GM03348 (cell line): ENCODE measurements around the gene COBLL1.
A peak's percentile ranks its signal among the peaks of the same experiment; 100 is the strongest.
"Not testable (repeated sequence)": the region's sequence is repeated elsewhere in the genome, so short reads cannot be mapped to it uniquely, and the experiment has no call there.

Experiments
- DNase-seq: peaks from one replicate; pipeline ENCODE4 v3.0.0; 2012; ENCODE audit warnings: low spot score

The COBLL1 gene

GRCh38 chr2:164717000-164717803 is 124.4 kb downstream of the COBLL1 start:
- peak; percentile 21 for DNase-seq

DNA sequence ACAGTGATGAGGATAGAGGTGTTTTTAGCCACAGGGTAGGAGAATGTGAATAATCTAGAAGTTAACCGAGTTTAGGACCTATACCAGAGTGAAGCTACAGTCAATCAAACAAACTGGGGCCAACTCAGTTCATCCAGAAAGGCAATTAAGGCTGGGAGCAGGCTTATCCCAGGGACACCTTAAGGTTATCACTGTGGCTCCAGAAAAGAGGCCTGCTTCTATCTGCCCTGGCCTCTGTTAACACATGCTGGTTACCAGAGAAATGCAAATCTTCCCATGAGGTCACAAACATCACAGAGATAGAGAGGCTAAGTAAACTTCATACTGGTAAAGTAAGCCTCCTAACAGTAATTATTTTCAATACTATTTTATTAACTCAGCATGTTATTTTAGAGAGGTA is 127.2 kb downstream of the COBLL1 start:
- no peak for DNase-seq

DNA sequence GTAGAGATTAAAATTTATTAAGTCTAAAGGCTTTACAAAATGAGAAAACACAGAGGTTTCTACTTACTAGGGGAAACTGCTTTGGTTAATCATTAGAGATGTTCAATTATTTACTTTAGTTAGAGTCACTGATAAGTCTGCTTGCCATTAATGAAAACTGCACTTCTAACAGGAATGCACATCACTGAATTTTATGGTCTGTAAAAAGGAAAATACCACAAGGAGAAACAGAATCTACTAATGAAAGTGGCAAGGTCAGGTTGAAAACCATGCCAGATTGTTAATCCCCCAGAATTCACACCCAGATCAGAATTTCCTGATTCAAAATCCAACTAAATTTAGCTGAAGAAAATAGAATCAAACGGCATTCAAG is 129.9 kb downstream of the COBLL1 start:
- DNase-seq = no peak

DNA sequence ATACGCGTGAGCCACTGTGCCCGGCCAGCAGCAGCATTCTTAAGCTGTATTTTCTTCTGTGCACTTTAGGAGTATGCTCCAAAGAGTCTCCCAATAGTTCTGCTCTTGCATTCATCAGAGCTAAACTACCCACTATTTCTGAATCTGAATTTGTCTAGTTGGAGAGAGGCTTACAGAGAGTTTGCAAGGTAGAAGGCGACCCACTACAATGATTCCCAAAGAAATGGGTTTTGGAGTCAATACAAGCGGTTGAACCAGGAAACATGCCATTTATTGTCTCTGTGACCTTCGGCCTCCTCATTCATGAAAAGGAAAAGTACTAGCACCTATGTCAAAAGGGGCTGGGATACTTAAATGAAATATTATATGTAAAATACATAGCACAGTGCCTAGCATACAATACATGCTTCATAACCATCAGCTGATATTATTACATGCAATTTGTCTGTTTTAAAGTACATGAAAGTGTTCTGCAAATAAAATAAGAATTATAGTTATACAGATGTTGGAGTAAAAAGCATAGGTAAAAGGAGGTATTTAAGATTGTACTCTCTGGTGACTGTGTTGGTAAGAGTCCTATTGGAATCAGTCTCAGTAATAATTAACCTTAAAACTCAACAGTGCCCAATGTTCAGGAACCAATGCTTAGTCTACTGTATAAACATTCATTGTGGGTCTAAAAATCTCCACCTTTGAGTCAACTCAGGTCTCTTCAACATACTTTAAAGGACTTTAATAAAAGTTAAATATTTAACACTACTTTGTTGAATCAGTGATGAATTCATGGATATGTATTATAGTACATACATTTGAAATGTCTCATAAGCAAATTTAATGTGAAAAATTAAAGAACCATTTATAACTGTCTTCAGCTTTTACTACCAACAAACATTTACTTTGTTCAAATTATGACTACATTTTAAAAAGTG is 130.5 kb downstream of the COBLL1 start:
- DNase-seq = no peak

DNA sequence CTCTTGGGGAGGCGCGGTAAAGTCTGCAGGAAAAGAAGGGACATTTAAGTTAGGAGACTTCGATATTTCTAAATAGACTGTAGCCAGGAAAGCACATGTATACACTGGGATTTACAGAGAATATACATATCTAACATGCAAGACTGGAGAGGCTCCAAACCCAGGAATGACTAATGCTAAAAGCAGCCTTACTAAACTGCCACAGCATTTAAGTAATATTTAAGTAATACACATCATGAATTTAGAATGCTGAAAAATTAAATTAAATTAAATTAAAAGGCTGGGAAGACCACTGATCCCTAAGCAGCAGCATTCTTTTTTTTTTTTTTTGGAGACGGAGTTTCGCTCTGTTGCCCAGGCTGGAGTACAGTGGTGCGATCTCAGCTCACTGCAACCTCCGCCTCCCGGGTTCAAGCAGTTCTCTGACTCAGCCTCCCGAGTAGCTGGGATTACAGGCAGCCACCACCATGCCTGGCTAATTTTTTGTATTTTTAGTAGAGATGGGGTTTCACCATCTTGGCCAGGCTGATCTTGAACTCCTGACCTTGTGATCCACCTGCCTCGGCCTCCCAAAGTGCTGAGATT is 131.3 kb downstream of the COBLL1 start:
- DNase-seq = not testable (repeated sequence)

DNA sequence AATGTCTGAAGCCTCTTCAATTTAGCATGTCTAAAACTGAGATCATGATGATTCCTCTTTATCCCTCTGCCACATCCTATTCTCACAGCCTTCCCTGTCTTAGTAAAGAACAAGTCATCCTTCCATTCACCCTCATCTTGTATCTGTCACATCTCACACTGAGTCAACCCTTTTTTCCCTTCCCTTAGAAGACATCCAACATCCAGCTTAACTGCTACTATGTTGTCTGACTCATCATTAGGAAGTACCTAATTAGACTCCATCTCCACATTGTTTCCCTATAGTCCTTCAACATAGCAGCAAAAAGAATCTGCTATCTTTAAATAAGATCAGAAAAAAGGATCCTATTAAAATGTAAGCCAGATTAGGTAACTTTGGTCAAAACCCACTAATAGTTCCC is 135.1 kb downstream of the COBLL1 start:
- DNase-seq = peak; percentile 48

DNA sequence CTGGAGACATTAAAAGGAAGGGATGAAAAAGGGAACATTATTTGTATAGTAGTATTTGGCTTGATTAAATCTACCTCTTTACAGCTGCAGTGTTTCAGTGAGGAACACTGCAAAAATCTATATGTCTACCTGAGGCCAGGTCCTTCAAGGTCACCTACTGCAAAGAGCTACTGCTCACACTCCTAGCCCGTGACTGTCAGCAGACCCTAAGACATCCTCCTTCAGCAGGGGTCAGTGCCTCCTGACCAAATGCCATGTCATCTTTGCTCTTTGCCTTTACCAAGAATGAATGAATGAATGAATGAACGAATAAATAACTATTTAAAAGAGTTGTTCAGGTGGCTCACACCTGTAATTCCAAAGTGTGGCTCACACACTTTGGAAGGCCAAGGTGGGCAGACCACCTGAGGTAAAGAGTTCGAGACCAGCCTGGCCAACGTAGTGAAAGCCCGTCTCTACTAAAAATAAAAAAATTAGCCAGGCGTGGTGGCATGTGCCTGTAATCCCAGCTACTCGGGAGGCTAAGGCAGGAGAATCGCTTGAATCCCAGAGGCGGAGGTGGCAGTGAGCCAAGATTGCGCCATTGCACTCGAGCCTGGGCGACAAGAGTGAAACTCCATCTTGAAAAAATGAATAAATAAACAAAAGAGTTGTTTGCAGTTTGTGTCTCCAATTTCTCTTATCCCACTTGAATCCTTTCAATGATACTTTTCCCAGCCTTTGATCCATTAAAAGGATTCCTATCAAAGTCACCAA is 136.0 kb downstream of the COBLL1 start:
- DNase-seq = no peak

- no peak for DNase-seq
Measured at GRCh38 chr2:164703915-164704706, 137.5 kb downstream of the COBLL1 start.

- no peak for DNase-seq
Measured at GRCh38 chr2:164701565-164701964, 140.1 kb downstream of the COBLL1 start.

DNA sequence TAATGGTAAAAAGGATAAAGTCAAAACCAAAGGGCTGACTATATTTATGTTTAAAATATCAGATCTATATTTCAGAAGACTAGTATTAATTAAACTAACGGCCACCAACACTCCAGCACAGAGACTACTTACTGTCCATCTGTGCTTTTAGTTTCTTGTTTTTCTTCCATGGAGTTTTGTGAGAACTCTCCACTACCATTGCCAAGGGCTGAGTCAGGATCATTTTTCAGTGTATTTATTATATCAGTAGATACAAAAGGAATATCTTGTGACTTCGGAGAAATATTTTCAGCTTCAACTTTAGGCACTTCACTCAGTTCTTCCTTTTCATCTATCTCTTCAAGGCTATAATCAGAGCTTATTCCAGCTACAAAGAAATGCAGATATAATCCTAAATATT is 141.2 kb downstream of the COBLL1 start:
- peak; percentile 15 for DNase-seq

- peak; percentile 14 for DNase-seq
Measured at GRCh38 chr2:164697688-164698461, 143.7 kb downstream of the COBLL1 start.

GRCh38 chr2:164696634-164697033 is 145.0 kb downstream of the COBLL1 start:
- DNase-seq = no peak

DNA sequence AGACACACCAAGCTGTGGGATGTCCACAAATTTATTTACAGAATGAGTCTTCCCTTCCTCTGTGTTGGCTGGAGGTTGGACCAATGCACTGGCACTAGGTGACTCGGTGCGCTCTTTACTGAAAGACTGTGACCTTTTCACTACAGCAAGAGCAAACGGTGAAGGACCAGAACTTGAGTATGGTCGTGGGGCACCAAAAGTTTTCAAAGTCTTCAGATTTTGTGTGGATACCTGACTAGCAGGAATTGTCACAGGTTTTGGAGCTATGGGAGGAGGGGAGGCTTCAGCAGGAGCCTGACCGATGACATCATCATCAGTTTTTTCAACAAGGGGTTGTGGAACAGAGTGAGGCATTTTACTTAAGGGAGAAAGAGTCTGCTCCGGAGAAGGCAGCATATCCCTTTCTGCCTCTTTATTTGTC is 147.3 kb downstream of the COBLL1 start:
- no peak for DNase-seq

- DNase-seq = no peak
Measured at GRCh38 chr2:164693834-164694233, 147.8 kb downstream of the COBLL1 start.

DNA sequence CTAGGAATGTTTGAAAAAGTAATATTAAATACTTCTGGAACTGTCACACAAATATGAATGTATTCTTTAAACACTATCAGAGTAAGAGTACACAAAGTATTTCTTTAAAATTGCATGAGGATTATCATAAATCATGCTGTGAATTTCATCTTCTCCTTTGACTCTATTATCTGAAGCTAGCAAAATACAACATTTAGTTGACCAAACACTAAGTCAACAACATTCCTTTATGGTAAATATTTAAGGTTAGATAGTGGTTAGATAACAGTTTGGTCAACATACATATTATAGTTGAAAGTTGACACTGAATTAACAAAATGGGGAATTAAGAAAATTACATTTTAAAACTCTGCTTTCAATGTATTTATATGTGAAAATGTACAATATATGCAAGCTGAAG is 148.2 kb downstream of the COBLL1 start:
- DNase-seq = no peak

GRCh38 chr2:164692958-164693357 is 148.7 kb downstream of the COBLL1 start:
- no peak for DNase-seq

DNA sequence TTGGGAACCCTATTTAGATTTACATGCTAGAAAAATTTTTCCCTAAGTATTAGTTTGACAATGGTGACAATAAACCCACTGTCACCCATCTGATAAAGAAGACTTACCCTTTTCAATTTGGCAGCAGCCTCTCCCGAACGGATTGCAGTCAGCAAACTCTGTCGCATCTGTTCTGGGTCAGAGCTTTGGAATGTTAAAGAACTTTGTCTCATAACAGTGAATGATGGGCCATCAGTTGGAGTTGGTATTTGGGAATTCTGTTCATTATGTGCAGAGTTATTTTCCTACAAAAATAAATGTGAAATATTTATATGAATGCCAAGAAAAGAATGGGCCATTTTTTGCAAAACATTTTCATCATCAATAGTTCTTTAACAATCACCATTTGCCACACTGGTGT is 149.5 kb downstream of the COBLL1 start:
- DNase-seq = peak; percentile 21

DNA sequence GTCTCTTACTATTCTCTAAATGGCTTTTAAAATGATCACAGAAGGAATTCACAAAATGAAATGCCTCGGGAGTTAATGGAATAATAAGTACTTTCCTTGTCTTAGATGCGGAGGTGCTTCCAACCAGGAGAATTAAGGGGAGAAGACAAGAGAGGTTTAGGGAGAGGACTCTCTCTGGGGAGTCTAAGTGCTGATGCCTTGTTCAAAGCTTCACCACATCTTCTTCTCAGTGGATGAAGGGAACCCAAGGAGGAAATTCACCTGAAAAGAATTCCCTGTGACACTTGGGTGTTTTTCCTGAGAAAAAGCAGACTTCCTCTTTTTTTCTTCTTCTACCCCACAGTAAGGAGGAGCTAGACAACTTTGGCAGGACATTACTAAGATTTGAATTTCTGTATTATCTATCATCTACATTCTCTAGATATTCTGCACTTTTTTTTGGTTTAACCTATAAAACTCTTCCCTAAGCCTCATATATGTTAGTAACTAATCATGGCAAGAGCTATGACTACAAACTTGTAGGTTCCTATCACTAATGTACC is 150.2 kb downstream of the COBLL1 start:
- DNase-seq = no peak

- DNase-seq = no peak
Measured at GRCh38 chr2:164690361-164690760, 151.3 kb downstream of the COBLL1 start.

- no peak for DNase-seq
Measured at GRCh38 chr2:164688896-164689419, 152.7 kb downstream of the COBLL1 start.
